GM12878 (cell line): ENCODE results near the gene FBXL7. TPM values are rescaled to one million over a fixed set of nuclear protein-coding genes. Genes with fewer than 3 reads are reported as not detected.

ENCODE experiments used
- ATAC-seq: fragments of 200-7000 bp; cut with Tn5 transposase; 3 replicates; pipeline ENCODE4 v1.9.1; 2020; ENCODE audit warnings: mild to moderate bottlenecking, moderate library complexity
- BruUV-seq: library from RNA; stranded (reverse); fragments of 400-500 nt; replicated peaks from 2 replicates; lab custom pipeline; 2021; lab: Mats Ljungman, UMichigan
- CTCF ChIA-PET: fragments of 300-600 bp; sonication (Branson Sonifier 250); formaldehyde crosslinking; extraction: SDS; loops from one replicate; lab custom pipeline; 2021; ENCODE audit warnings: inconsistent platforms; lab: Yijun Ruan, JAX
- POLR2A ChIA-PET: fragments of 350-600 bp; formaldehyde crosslinking; extraction: SDS; loops from one replicate; lab custom pipeline; 2021; ENCODE audit warnings: inconsistent platforms; lab: Charles Lee
- RAD21 ChIA-PET: fragments of 300-600 bp; sonication (Branson Sonifier 250); formaldehyde crosslinking; loops from one replicate; lab custom pipeline; 2023; ENCODE audit warnings: antibody characterized with exemption; ENCODE audit not compliant: unreplicated experiment; lab: Charles Lee
- SMC1A ChIA-PET: fragments of 300-600 bp; sonication (Branson Sonifier 250); formaldehyde crosslinking; loops from one replicate; lab custom pipeline; 2023; ENCODE audit not compliant: unreplicated experiment, uncharacterized antibody; lab: Charles Lee
- DNase-seq: peaks from one replicate; pipeline ENCODE4 v3.0.0-alpha.2; 2011; ENCODE audit warnings: low read depth, low spot score
- FAIRE-seq: peaks from 3 replicates; lab custom pipeline; 2011; peaks lifted over from hg19 to GRCh38; lab: Jason Lieb, UNC
- H2AFZ ChIP-seq: 2 replicates; pipeline ENCODE4 v1.6.0; 2011; ENCODE audit warnings: low read depth, low read length, control low read depth; ENCODE audit not compliant: control insufficient read depth
- H3K27ac ChIP-seq: 2 replicates; pipeline ENCODE4 v1.5.1; 2011; ENCODE audit warnings: control low read depth; ENCODE audit not compliant: control insufficient read depth, insufficient read depth
- H3K27me3 ChIP-seq, 2 experiments: replicated peaks in 1 of 2; 2 replicates each; pipeline versions ENCODE4 v1.6.0 to v1.6.1; 2011; ENCODE audit warnings: low read length in 1 of 2; ENCODE audit not compliant: control insufficient read depth in 2 of 2, insufficient read depth in 2 of 2
- H3K36me3 ChIP-seq, 2 experiments: 2 replicates each; pipeline ENCODE4 v1.5.1; 2011; ENCODE audit warnings: low read length in 1 of 2; ENCODE audit not compliant: control insufficient read depth in 2 of 2, insufficient read depth in 2 of 2
- H3K4me1 ChIP-seq: 2 replicates; pipeline ENCODE4 v1.6.1; 2011; ENCODE audit warnings: mild to moderate bottlenecking, low read length, moderate library complexity, mixed read lengths; ENCODE audit not compliant: control insufficient read depth, insufficient read depth
- H3K4me2 ChIP-seq: 2 replicates; pipeline ENCODE4 v1.6.0; 2011; ENCODE audit warnings: control low read depth; ENCODE audit not compliant: control insufficient read depth, insufficient read depth
- H3K4me3 ChIP-seq: fragments of 200-600 bp; sonication (generic); 2 replicates; pipeline ENCODE4 v1.5.1; 2016
- H3K79me2 ChIP-seq: 2 replicates; pipeline ENCODE4 v1.6.0; 2011; ENCODE audit warnings: low read length; ENCODE audit not compliant: control insufficient read depth, insufficient read depth
- H3K9ac ChIP-seq: 2 replicates; pipeline ENCODE4 v1.8.0; 2011; ENCODE audit warnings: low read length, control low read depth, mixed read lengths; ENCODE audit not compliant: control insufficient read depth, insufficient read depth
- H3K9me3 ChIP-seq: replicated peaks from 3 replicates; pipeline ENCODE4 v1.5.1; 2011; ENCODE audit warnings: mild to moderate bottlenecking, low read length; ENCODE audit not compliant: control insufficient read depth, insufficient read depth
- H4K20me1 ChIP-seq: 2 replicates; pipeline ENCODE4 v1.6.0; 2011; ENCODE audit not compliant: control insufficient read depth, insufficient read depth
- BACH1 ChIP-seq: fragments of 450-650 bp; IDR thresholded peaks from 2 replicates; pipeline ENCODE4 v1.6.1; 2017; ENCODE audit warnings: mild to moderate bottlenecking, borderline replicate concordance
- FOXK2 ChIP-seq: fragments of 450-650 bp; IDR thresholded peaks from 2 replicates; pipeline ENCODE4 v1.6.1; 2017; ENCODE audit warnings: mild to moderate bottlenecking, moderate library complexity
- GATAD2B ChIP-seq: fragments of 450-650 bp; conservative IDR thresholded peaks from 2 replicates; pipeline ENCODE4 v1.6.1; 2017; ENCODE audit warnings: low read depth, mild to moderate bottlenecking, moderate library complexity
- JUND ChIP-seq: IDR thresholded peaks from 2 replicates; pipeline ENCODE4 v1.6.1; 2012; ENCODE audit warnings: low read depth, mild to moderate bottlenecking, low read length, improper control_type of control experiment, moderate library complexity
- PML ChIP-seq: IDR thresholded peaks from 2 replicates; pipeline ENCODE4 v1.6.1; 2012; ENCODE audit warnings: low read length, inconsistent platforms
- POLR2AphosphoS2 ChIP-seq: IDR thresholded peaks from 2 replicates; pipeline ENCODE4 v1.6.1; 2011; ENCODE audit warnings: low read depth, mild to moderate bottlenecking, low read length, improper control_type of control experiment, moderate library complexity
- RBBP5 ChIP-seq: fragments of 200-600 bp; sonication (generic); conservative IDR thresholded peaks from 2 replicates; pipeline ENCODE4 v1.6.1; 2016
- RELA ChIP-seq: fragments of 450-650 bp; IDR thresholded peaks from 2 replicates; pipeline ENCODE4 v1.8.0; 2014; ENCODE audit warnings: borderline replicate concordance; ENCODE audit not compliant: partially characterized antibody
- SUZ12 ChIP-seq: fragments of 200-600 bp; sonication (generic); IDR thresholded peaks from one replicate; pipeline ENCODE4 v1.6.1; 2018; ENCODE audit warnings: antibody characterized with exemption, mild to moderate bottlenecking; ENCODE audit not compliant: unreplicated experiment
- WGBS: methylation state at CpG from one replicate; pipeline ENCODE4 v1.1.6; 2016; ENCODE audit warnings: low lambda C conversion rate; ENCODE audit not compliant: insufficient replicate concordance, insufficient coverage; ENCODE audit errors: missing lambda C conversion rate; 5-methylcytosine and 5-hydroxymethylcytosine counted together
- in situ Hi-C: fragments of 300-500 bp; cut with MboI; formaldehyde crosslinking; loops from 9 replicates; pipeline ENCODE4 v1.14.3; 2018; ENCODE audit warnings: mixed read lengths
- intact Hi-C: fragments of 100-400 bp; cut with micrococcal nuclease; formaldehyde crosslinking; loops from one replicate; pipeline ENCODE4 v1.14.2; 2022; ENCODE audit not compliant: unreplicated experiment
- polyA plus RNA-seq, 11 experiments: library from polyadenylated mRNA; depleted of rRNA in 4 of 11; unstranded in 6 of 11; stranded (reverse) in 5 of 11; fragments of >200 nt; fragmentation: Nextera tagmentation in 4 of 11; fragmentation: Illumina TruSeq in 1 of 11; extraction: Ambion mirVana in 4 of 11; extraction: Trizol in 1 of 11; gene quantifications; 1 replicate in 1 of 11; 2 replicates in 10 of 11; pipeline versions ENCODE4 v1.2.1 to v1.2.3, GENCODE V29; 2011 to 2016; ENCODE audit warnings: inconsistent platforms in 2 of 11, missing spikeins in 2 of 11, low read depth in 1 of 11
- total RNA-seq, 4 experiments: library from RNA; depleted of rRNA in 3 of 4; stranded (reverse); fragments of >200 nt in 3 of 4; fragmentation: Illumina TruSeq in 1 of 4; extraction: Trizol in 1 of 4; gene quantifications; 2 replicates each; pipeline versions ENCODE4 v1.2.1 to v1.2.3, GENCODE V29; 2013 to 2021
- TF ChIP-seq, protein P1 (sequence below): IDR thresholded peaks from 2 replicates; pipeline ENCODE4 v1.6.1; 2012; ENCODE audit warnings: low read depth, low read length, improper control_type of control experiment
- TF ChIP-seq, protein P2 (sequence below): IDR thresholded peaks from 2 replicates; pipeline ENCODE4 v1.6.1; 2011; ENCODE audit warnings: mild to moderate bottlenecking, low read depth, low read length, moderate library complexity; ENCODE audit not compliant: insufficient replicate concordance
- TF ChIP-seq, protein P3 (sequence below): fragments of 450-650 bp; IDR thresholded peaks from 2 replicates; pipeline ENCODE4 v1.6.1; 2018; ENCODE audit warnings: mild to moderate bottlenecking, low read depth, moderate library complexity; ENCODE audit not compliant: partially characterized antibody
- TF ChIP-seq, protein P4 (sequence below): IDR thresholded peaks from 2 replicates; pipeline ENCODE4 v1.6.1; 2011; ENCODE audit warnings: low read depth, low read length, improper control_type of control experiment, borderline replicate concordance

Gene FBXL7
- total and polyA plus RNA-seq, 10 of the 15 experiments (the other 5 are each of a cell fraction or from before 2014, with no cell fraction given): 0.03 to 0.44 (median 0.16) TPM

DNA sequence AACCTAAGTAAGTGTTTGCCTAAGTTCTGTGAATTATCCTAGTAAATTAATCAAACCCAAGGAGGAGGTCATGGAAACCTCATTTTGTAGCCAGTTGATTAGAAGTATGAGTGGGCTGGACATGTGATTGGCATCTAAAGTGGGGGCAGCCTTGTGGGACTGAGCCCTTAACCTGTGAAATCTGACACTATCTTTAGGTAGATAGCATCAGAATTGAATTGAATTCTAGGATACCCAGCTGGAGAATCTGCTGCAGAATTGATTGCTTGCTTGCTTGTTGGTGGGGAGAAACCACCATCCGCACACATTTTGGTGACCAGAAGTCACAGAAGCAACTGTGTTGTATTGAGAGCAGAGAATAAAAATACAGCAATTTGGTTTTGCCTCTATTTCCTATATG lies 97.0 kb downstream of the FBXL7 start:
- no peaks in the 10 kb centered on the region for H3K4me1 ChIP-seq
- no peak overlapping the region for H3K4me2 ChIP-seq
- H3K4me3 ChIP-seq: no peak overlapping the region
- no peak for DNase-seq
- no peaks in the 10 kb centered on the region for H4K20me1 ChIP-seq
- H3K27me3 ChIP-seq: no peaks in the 10 kb centered on the region
- H3K9ac ChIP-seq: no peak overlapping the region
- ATAC-seq: no peak
- FAIRE-seq: no peak
- intact Hi-C loops (no loop called here), in situ Hi-C loops (no loop called here)
- ChIA-PET RAD21 (no interaction called here), SMC1A (no interaction called here), CTCF (interaction anchor here (1.6 kb wide), 1 partner anchor 11 kb away, joined by 4 read pairs; no protein-coding TSS in a partner anchor), POLR2A (no interaction called here)
- BruUV-seq: no TSS peak
- WGBS: 57% methylated on average over 1 of the region's 1 CpG
- no peak overlapping the region for H3K27ac ChIP-seq
- no peaks in the 10 kb centered on the region for H3K79me2 ChIP-seq
- no peaks in the 10 kb centered on the region for H3K36me3 ChIP-seq
- TF ChIP-seq POLR2AphosphoS2 (no peak), BACH1 (no peak), RELA (no peak), GATAD2B (no peak), SUZ12 (no peak), FOXK2 (no peak), RBBP5 (no peak), PML (no peak), JUND (no peak)
- TF ChIP-seq, protein P1, sequence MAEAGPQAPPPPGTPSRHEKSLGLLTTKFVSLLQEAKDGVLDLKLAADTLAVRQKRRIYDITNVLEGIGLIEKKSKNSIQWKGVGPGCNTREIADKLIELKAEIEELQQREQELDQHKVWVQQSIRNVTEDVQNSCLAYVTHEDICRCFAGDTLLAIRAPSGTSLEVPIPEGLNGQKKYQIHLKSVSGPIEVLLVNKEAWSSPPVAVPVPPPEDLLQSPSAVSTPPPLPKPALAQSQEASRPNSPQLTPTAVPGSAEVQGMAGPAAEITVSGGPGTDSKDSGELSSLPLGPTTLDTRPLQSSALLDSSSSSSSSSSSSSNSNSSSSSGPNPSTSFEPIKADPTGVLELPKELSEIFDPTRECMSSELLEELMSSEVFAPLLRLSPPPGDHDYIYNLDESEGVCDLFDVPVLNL: no peak
- TF ChIP-seq, protein P2, sequence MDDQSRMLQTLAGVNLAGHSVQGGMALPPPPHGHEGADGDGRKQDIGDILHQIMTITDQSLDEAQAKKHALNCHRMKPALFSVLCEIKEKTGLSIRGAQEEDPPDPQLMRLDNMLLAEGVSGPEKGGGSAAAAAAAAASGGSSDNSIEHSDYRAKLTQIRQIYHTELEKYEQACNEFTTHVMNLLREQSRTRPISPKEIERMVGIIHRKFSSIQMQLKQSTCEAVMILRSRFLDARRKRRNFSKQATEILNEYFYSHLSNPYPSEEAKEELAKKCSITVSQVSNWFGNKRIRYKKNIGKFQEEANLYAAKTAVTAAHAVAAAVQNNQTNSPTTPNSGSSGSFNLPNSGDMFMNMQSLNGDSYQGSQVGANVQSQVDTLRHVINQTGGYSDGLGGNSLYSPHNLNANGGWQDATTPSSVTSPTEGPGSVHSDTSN: no peak
- TF ChIP-seq, protein P3, sequence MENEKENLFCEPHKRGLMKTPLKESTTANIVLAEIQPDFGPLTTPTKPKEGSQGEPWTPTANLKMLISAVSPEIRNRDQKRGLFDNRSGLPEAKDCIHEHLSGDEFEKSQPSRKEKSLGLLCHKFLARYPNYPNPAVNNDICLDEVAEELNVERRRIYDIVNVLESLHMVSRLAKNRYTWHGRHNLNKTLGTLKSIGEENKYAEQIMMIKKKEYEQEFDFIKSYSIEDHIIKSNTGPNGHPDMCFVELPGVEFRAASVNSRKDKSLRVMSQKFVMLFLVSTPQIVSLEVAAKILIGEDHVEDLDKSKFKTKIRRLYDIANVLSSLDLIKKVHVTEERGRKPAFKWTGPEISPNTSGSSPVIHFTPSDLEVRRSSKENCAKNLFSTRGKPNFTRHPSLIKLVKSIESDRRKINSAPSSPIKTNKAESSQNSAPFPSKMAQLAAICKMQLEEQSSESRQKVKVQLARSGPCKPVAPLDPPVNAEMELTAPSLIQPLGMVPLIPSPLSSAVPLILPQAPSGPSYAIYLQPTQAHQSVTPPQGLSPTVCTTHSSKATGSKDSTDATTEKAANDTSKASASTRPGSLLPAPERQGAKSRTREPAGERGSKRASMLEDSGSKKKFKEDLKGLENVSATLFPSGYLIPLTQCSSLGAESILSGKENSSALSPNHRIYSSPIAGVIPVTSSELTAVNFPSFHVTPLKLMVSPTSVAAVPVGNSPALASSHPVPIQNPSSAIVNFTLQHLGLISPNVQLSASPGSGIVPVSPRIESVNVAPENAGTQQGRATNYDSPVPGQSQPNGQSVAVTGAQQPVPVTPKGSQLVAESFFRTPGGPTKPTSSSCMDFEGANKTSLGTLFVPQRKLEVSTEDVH: no peak
- TF ChIP-seq, protein P4, sequence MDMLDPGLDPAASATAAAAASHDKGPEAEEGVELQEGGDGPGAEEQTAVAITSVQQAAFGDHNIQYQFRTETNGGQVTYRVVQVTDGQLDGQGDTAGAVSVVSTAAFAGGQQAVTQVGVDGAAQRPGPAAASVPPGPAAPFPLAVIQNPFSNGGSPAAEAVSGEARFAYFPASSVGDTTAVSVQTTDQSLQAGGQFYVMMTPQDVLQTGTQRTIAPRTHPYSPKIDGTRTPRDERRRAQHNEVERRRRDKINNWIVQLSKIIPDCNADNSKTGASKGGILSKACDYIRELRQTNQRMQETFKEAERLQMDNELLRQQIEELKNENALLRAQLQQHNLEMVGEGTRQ: no peak
- no peaks in the 10 kb centered on the region for H3K9me3 ChIP-seq
- H2AFZ ChIP-seq: no peak overlapping the region
